Activated CD4-positive, alpha-beta T cell treated with anti-CD3 and anti-CD28 coated beads for 36 hours (primary cell): ENCODE data around the gene TLR2. TPM values are rescaled to one million over a fixed set of nuclear protein-coding genes. Genes with fewer than 3 reads are reported as not detected.

Source experiments
- ATAC-seq: fragments of 200-7000 bp; cut with Tn5 transposase; one replicate; pipeline ENCODE4 v1.10.0; 2021; ENCODE audit warnings: mild to moderate bottlenecking, moderate library complexity
- CTCF ChIA-PET: fragments of 350-600 bp; sonication (Branson Sonifier 250); formaldehyde crosslinking; loops from one replicate; lab custom pipeline; 2021; ENCODE audit warnings: antibody characterized with exemption; lab: Charles Lee
- POLR2A ChIA-PET: fragments of 350-600 bp; sonication (Branson Sonifier 250); formaldehyde crosslinking; loops from one replicate; lab custom pipeline; 2021; ENCODE audit warnings: antibody characterized with exemption, inconsistent platforms; lab: Charles Lee
- DNase-seq: peaks from one replicate; pipeline ENCODE4 v3.0.0-alpha.2; 2020
- H3K27ac Mint-ChIP-seq: one replicate; pipeline ENCODE4 v1.8.0; 2021; ENCODE audit warnings: mixed read lengths
- H3K27me3 Mint-ChIP-seq: one replicate; pipeline ENCODE4 v1.8.0; 2021; ENCODE audit warnings: mixed read lengths
- H3K36me3 Mint-ChIP-seq: one replicate; pipeline ENCODE4 v1.8.0; 2021; ENCODE audit warnings: low read depth, mixed read lengths
- H3K4me1 Mint-ChIP-seq: one replicate; pipeline ENCODE4 v1.8.0; 2021; ENCODE audit warnings: mixed read lengths
- H3K4me3 Mint-ChIP-seq: one replicate; pipeline ENCODE4 v1.8.0; 2021; ENCODE audit warnings: mild to moderate bottlenecking, moderate library complexity, mixed read lengths
- H3K9me3 Mint-ChIP-seq: one replicate; pipeline ENCODE4 v1.8.0; 2021; ENCODE audit warnings: low read depth, mixed read lengths
- intact Hi-C, 2 experiments: fragments of 100-400 bp; cut with DNase I in 1 of 2; cut with micrococcal nuclease in 1 of 2; formaldehyde crosslinking; loops; one replicate each; pipeline versions ENCODE4 v1.14.2 to v1.15.1; 2022 to 2024; cut with DNase I, micrococcal nuclease
- total RNA-seq, 2 experiments: library from RNA; stranded (reverse); gene quantifications; one replicate each; pipeline ENCODE4 v1.2.3, GENCODE V29; 2021

TLR2 gene
- total RNA-seq, 2 experiments from 2014 or later = 1.3 to 2.0 TPM

GRCh38 chr4:153729895-153730294, 45.8 kb downstream of the TLR2 start:
- ATAC-seq (no peak), DNase-seq (no peak)
- Mint-ChIP-seq H3K27me3 (peaks cover 2% of the 10 kb centered on the region), H3K9me3 (no peaks in the 10 kb centered on the region), H3K27ac (no peak overlapping the region), H3K4me1 (peaks cover 12% of the 10 kb centered on the region), H3K36me3 (no peaks in the 10 kb centered on the region), H3K4me3 (no peak overlapping the region)
- CTCF ChIA-PET = interaction anchor here (0.6 to 1.0 kb wide), 2 partner anchors 9 to 338 kb away, joined by 3 to 6 read pairs; no protein-coding TSS in a partner anchor
- intact Hi-C loops = no loop called here
- POLR2A ChIA-PET = no interaction called here

GRCh38 chr4:153731239-153731638, 47.2 kb downstream of the TLR2 start:
- Mint-ChIP-seq H3K4me1 (peaks cover 12% of the 10 kb centered on the region), H3K9me3 (no peaks in the 10 kb centered on the region), H3K36me3 (no peaks in the 10 kb centered on the region), H3K27me3 (peaks cover 2% of the 10 kb centered on the region), H3K27ac (no peak overlapping the region), H3K4me3 (no peak overlapping the region)
- ATAC-seq (peak; percentile 36), DNase-seq (no peak)
- POLR2A ChIA-PET = no interaction called here
- intact Hi-C loops = no loop called here
- CTCF ChIA-PET = interaction anchor here (2.3 kb wide), 1 partner anchor 10 kb away, joined by 5 read pairs; no protein-coding TSS in a partner anchor

- DNase-seq = no peak
- no peak for ATAC-seq
- Mint-ChIP-seq H3K4me3 (no peak overlapping the region), H3K27ac (no peak overlapping the region), H3K27me3 (peaks cover 2% of the 10 kb centered on the region), H3K36me3 (no peaks in the 10 kb centered on the region), H3K9me3 (no peaks in the 10 kb centered on the region), H3K4me1 (peaks cover 12% of the 10 kb centered on the region)
- intact Hi-C loops = no loop called here
- ChIA-PET CTCF (interaction anchor here (0.7 to 2.0 kb wide), 7 partner anchors 9 to 591 kb away, joined by 3 to 15 read pairs (median 3); no protein-coding TSS in a partner anchor), POLR2A (no interaction called here)
Measured at GRCh38 chr4:153733751-153734448, 49.8 kb downstream of the TLR2 start.

GRCh38 chr4:153735906-153736461, 51.9 kb downstream of the TLR2 start:
- Mint-ChIP-seq H3K27ac (no peak overlapping the region), H3K36me3 (no peaks in the 10 kb centered on the region), H3K4me1 (peaks cover 12% of the 10 kb centered on the region), H3K4me3 (no peak overlapping the region), H3K27me3 (peaks cover 4% of the 10 kb centered on the region), H3K9me3 (peaks cover 4% of the 10 kb centered on the region)
- ChIA-PET POLR2A (no interaction called here), CTCF (no interaction called here)
- ATAC-seq (no peak), DNase-seq (no peak)
- intact Hi-C loops = no loop called here

GRCh38 chr4:153741541-153741940, 57.5 kb downstream of the TLR2 start:
- DNase-seq (no peak), ATAC-seq (no peak)
- H3K27me3 Mint-ChIP-seq = peaks cover 2% of the 10 kb centered on the region
- no peak overlapping the region for H3K27ac Mint-ChIP-seq
- ChIA-PET CTCF (interaction anchor here (0.7 to 2.7 kb wide), 4 partner anchors 9 to 747 kb away, joined by 3 to 22 read pairs (median 4); no protein-coding TSS in a partner anchor), POLR2A (no interaction called here)
- peaks cover 4% of the 10 kb centered on the region for H3K9me3 Mint-ChIP-seq
- no peaks in the 10 kb centered on the region for H3K36me3 Mint-ChIP-seq
- H3K4me3 Mint-ChIP-seq = no peak overlapping the region
- intact Hi-C loops = no loop called here
- no peaks in the 10 kb centered on the region for H3K4me1 Mint-ChIP-seq

- Mint-ChIP-seq H3K9me3 (peaks cover 1% of the 10 kb centered on the region), H3K4me3 (no peak overlapping the region), H3K36me3 (no peaks in the 10 kb centered on the region), H3K27me3 (no peaks in the 10 kb centered on the region), H3K27ac (no peak overlapping the region), H3K4me1 (peaks cover 3% of the 10 kb centered on the region)
- DNase-seq (no peak), ATAC-seq (no peak)
- intact Hi-C loops = no loop called here
- ChIA-PET POLR2A (no interaction called here), CTCF (no interaction called here)
Measured at GRCh38 chr4:153745651-153746050, 61.6 kb downstream of the TLR2 start.

- Mint-ChIP-seq H3K27ac (no peak overlapping the region), H3K27me3 (no peaks in the 10 kb centered on the region), H3K36me3 (no peaks in the 10 kb centered on the region), H3K4me3 (no peak overlapping the region), H3K4me1 (peaks cover 3% of the 10 kb centered on the region), H3K9me3 (no peaks in the 10 kb centered on the region)
- CTCF ChIA-PET = interaction anchor here (0.7 to 1.4 kb wide), 5 partner anchors 14 to 575 kb away, joined by 3 to 4 read pairs (median 3); no protein-coding TSS in a partner anchor
- intact Hi-C loops = no loop called here
- ATAC-seq (no peak), DNase-seq (no peak)
- POLR2A ChIA-PET = no interaction called here
Measured at GRCh38 chr4:153747406-153747955, 63.4 kb downstream of the TLR2 start.

- Mint-ChIP-seq H3K4me1 (peaks cover 3% of the 10 kb centered on the region), H3K4me3 (no peak overlapping the region), H3K36me3 (no peaks in the 10 kb centered on the region), H3K27ac (no peak overlapping the region), H3K27me3 (no peaks in the 10 kb centered on the region), H3K9me3 (no peaks in the 10 kb centered on the region)
- ChIA-PET POLR2A (no interaction called here), CTCF (interaction anchor here (0.6 to 4.4 kb wide), 9 partner anchors 13 to 402 kb away, joined by 3 to 69 read pairs (median 3); no protein-coding TSS in a partner anchor)
- intact Hi-C loops = no loop called here
- ATAC-seq (no peak), DNase-seq (no peak)
Measured at GRCh38 chr4:153748378-153748777, 64.3 kb downstream of the TLR2 start.

- H3K27ac Mint-ChIP-seq = no peak overlapping the region
- no peaks in the 10 kb centered on the region for H3K36me3 Mint-ChIP-seq
- intact Hi-C loops = loop anchor here (1.0 to 5.0 kb wide), 6 partner anchors 98 to 608 kb away; partner anchors contain the start of gene MND1 (in 1 of the 2)
- ChIA-PET POLR2A (no interaction called here), CTCF (interaction anchor here (0.5 to 4.4 kb wide), 36 partner anchors 9 to 933 kb away, joined by 3 to 69 read pairs (median 4); partner anchors contain the start of gene TLR2)
- DNase-seq (peak; percentile 81), ATAC-seq (peak; percentile 97)
- H3K9me3 Mint-ChIP-seq = no peaks in the 10 kb centered on the region
- H3K27me3 Mint-ChIP-seq = no peaks in the 10 kb centered on the region
- H3K4me3 Mint-ChIP-seq = no peak overlapping the region
- peaks cover 9% of the 10 kb centered on the region for H3K4me1 Mint-ChIP-seq
Measured at GRCh38 chr4:153750197-153750817, 66.2 kb downstream of the TLR2 start.

GRCh38 chr4:153755186-153755585, 71.1 kb downstream of the TLR2 start:
- peak overlapping the region; percentile 26 for H3K27ac Mint-ChIP-seq
- no peaks in the 10 kb centered on the region for H3K36me3 Mint-ChIP-seq
- H3K4me3 Mint-ChIP-seq = no peak overlapping the region
- ATAC-seq (no peak), DNase-seq (no peak)
- intact Hi-C loops = no loop called here
- H3K9me3 Mint-ChIP-seq = no peaks in the 10 kb centered on the region
- peaks cover 14% of the 10 kb centered on the region for H3K27me3 Mint-ChIP-seq
- peaks cover 18% of the 10 kb centered on the region for H3K4me1 Mint-ChIP-seq
- ChIA-PET CTCF (no interaction called here), POLR2A (no interaction called here)
